GM18526 (cell line): Measurements from ENCODE around the gene ECSCR.

Source experiments
- POLR2A ChIP-seq: IDR thresholded peaks from 3 replicates; pipeline ENCODE4 v1.6.1; 2011; ENCODE audit not compliant: insufficient read length; ENCODE audit errors: extremely low read depth

The ECSCR gene

GRCh38 chr5:139462586-139463276, at the start of gene ECSCR:
TSS of gene ECSCR (minus strand) at chr5:139462743. CDS start at chr5:139462670, 73 bp downstream.
- no peak for TF ChIP-seq POLR2A

GRCh38 chr5:139501381-139501780, 38.8 kb upstream of the ECSCR start:
- TF ChIP-seq POLR2A = no peak

- no peak for TF ChIP-seq POLR2A
Observed at GRCh38 chr5:139495638-139496435, 33.3 kb upstream of the ECSCR start.

- TF ChIP-seq POLR2A = no peak
Observed at GRCh38 chr5:139494832-139495231, 32.3 kb upstream of the ECSCR start.

- no peak for TF ChIP-seq POLR2A
Observed at GRCh38 chr5:139494256-139494655, 31.7 kb upstream of the ECSCR start.

- TF ChIP-seq POLR2A = no peak
Observed at GRCh38 chr5:139492700-139493192, 30.2 kb upstream of the ECSCR start.

GRCh38 chr5:139488260-139488659, 25.7 kb upstream of the ECSCR start:
- TF ChIP-seq POLR2A = no peak

GRCh38 chr5:139486201-139486600, 23.7 kb upstream of the ECSCR start:
- no peak for TF ChIP-seq POLR2A

- TF ChIP-seq POLR2A = peak; percentile 16
Observed at GRCh38 chr5:139482050-139482889, 19.7 kb upstream of the ECSCR start, which contains the start of gene STING1. TSS of gene STING1 (minus strand) at chr5:139482758. CDS start at chr5:139481704, 1,054 bp downstream.

GRCh38 chr5:139481580-139482049, 19.1 kb upstream of the ECSCR start:
- TF ChIP-seq POLR2A = no peak

- no peak for TF ChIP-seq POLR2A
Observed at GRCh38 chr5:139481122-139481533, 18.6 kb upstream of the ECSCR start.

- TF ChIP-seq POLR2A = no peak
Observed at GRCh38 chr5:139475865-139476617, 13.5 kb upstream of the ECSCR start.

- no peak for TF ChIP-seq POLR2A
Observed at GRCh38 chr5:139474890-139475791, 12.6 kb upstream of the ECSCR start.
